HG03571 (cell line): Measurements from ENCODE around the gene GKN2.
"Not testable (repeated sequence)": the region's sequence is repeated elsewhere in the genome, so short reads cannot be mapped to it uniquely, and the experiment has no call there.

Experiments used
- ATAC-seq: cut with Tn5 transposase; IDR thresholded peaks from one replicate; pipeline ENCODE4 v1.9.1; 2021; ENCODE audit not compliant: unreplicated experiment

Gene GKN2

DNA sequence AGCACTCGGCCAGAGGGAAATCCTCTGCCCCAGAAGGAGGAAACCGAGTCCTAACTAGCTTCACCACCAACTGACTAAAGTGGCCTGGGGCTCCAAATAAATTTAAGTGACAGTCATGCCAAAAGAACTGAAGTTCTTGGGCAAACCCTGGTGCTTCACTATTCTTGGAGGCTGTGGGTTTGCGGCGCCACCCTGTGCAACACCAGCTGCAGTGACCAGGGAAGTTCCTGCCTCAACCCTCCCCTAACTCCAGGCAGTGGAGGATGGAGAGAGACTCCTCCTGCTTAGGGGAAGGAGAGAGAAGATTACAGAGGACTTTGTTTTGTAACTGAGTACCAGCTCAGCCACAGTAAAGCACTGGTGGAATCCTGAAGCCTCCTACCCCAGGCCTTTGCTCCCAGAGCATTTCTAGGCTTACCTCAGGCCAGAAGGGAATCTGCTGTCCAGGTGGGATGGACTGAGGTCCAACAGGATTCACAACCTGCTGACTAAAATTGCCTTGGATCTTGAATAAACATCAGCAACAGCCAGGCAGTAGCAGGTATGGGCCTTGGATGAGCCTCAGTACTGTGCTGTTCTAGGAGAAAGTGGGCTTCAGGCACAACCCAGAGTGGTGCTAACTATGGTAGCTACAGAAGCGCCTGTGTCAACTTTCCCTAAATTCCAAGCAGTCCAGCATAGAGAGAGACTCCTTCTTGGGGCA, 52.0 kb downstream of the GKN2 start:
- no peak for ATAC-seq

DNA sequence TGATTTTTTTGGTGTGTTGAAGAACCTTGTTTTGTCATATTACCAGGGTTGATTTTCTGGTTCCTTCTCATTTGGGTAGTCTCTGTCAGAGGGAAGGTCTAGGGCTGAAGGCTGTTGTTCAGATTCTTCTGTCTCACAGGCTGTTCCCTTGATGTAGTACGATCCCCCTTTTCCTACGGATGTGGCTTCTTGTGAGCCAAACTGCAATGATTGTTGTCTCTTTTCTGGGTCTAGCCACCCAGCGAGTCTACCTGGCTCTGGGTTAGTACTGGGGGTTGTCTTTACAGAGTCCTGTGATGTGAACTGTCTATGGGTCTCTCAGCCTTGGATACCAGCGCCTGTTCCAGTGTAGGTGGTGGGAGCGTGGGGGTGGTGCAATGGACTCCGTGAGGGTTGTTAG, 56.7 kb downstream of the GKN2 start:
- not testable (repeated sequence) for ATAC-seq
